ENCODE measurements around the gene TTLL5. TPM values are rescaled to one million over a fixed set of nuclear protein-coding genes. Genes with fewer than 3 reads are reported as not detected.

The TTLL5 gene
- total and polyA plus RNA-seq, 9 of the 15 experiments (the other 6 are each of a cell fraction or from before 2014, with no cell fraction given), result 4.1 to 18.9 (median 12.6) TPM

GRCh38 chr14:75626396-75626795 lies 34.6 kb upstream of the TTLL5 start:
- Histone ChIP-seq H3K4me1 (replicated peaks in 1 of 2; ENCODE audit: control insufficient read depth in 2 of 2, insufficient read depth in 2 of 2, low read length in 2 of 2) (no peaks in the 10 kb centered on the region), H3K9ac (ENCODE audit: insufficient read depth in 1 of 2, low read depth in 2 of 2, low read length in 2 of 2) (no peak overlapping the region), H3K9me1 (ENCODE audit: control insufficient read depth, insufficient read depth, low read length) (no peaks in the 10 kb centered on the region), H4K20me1 (replicated peaks; ENCODE audit: control insufficient read depth, insufficient read depth, low read length) (no peaks in the 10 kb centered on the region), H2AFZ (ENCODE audit: low read depth, low read length) (no peak overlapping the region), H3K4me2 (ENCODE audit: insufficient read depth, low read length) (no peak overlapping the region), H3K27ac (ENCODE audit: extremely low read depth, low read depth, low read length) (no peak overlapping the region), H3K79me2 (ENCODE audit: control insufficient read depth, insufficient read depth, low read length) (no peaks in the 10 kb centered on the region), H3K27me3 (ENCODE audit: control insufficient read depth in 2 of 2, insufficient read depth in 2 of 2, low read length in 2 of 2) (peaks cover 0 to 4% of the 10 kb centered on the region in 2 experiments; a peak in 1 of 5 replicates), H3K36me3 (ENCODE audit: control insufficient read depth, insufficient read depth, low read length) (no peaks in the 10 kb centered on the region), H3K4me3 (no peak overlapping the region), H3K9me3 (replicated peaks; ENCODE audit: control insufficient read depth, insufficient read depth, low read depth, low read length) (no peaks in the 10 kb centered on the region)
- no peak for FAIRE-seq
- ChIA-PET POLR2A (no interaction called here), CTCF (ENCODE audit: low intra/inter-chr PET ratio) (no interaction called here)
- in situ Hi-C loops (cut with MboI), result no loop called here
- intact Hi-C loops (cut with micrococcal nuclease), result no loop called here
- DNase-seq (ENCODE audit: extremely low read depth in 1 of 4, low spot score in 3 of 4), result no peak
- WGBS (ENCODE audit: insufficient coverage, low coverage, missing lambda C conversion rate), result 13% methylated on average over 3 of the region's 3 CpGs
- BruUV-seq (replicated peaks), result no TSS peak
- no peak for ATAC-seq
- no peak for TF ChIP-seq TAF15 (IDR thresholded peaks at IDR 0.05; ENCODE audit: low read depth, low read length)
- TF ChIP-seq ZNF655 (CRISPR knock-in tag; IDR thresholded peaks at IDR 0.05), result no peak
- no peak for TF ChIP-seq XRCC3 (IDR thresholded peaks at IDR 0.05)
- TF ChIP-seq ZNF175 (CRISPR knock-in tag; IDR thresholded peaks at IDR 0.05; ENCODE audit: low read depth), result no peak
- TF ChIP-seq HEY1 (CRISPR knock-in tag; IDR thresholded peaks at IDR 0.05; ENCODE audit: borderline replicate concordance), result no peak
- TF ChIP-seq E2F5 (CRISPR knock-in tag; IDR thresholded peaks at IDR 0.05), result no peak
- TF ChIP-seq PHF21A (IDR thresholded peaks at IDR 0.05; ENCODE audit: borderline replicate concordance, low read depth), result no peak
- TF ChIP-seq ATF7 (IDR thresholded peaks at IDR 0.05), result no peak
- TF ChIP-seq STAT6 (CRISPR knock-in tag; IDR thresholded peaks at IDR 0.05), result no peak
- TF ChIP-seq ARID4B (CRISPR knock-in tag; IDR thresholded peaks at IDR 0.05), result no peak
- no peak for TF ChIP-seq ZNF398 (CRISPR knock-in tag; IDR thresholded peaks at IDR 0.05)
- TF ChIP-seq LARP7 (IDR thresholded peaks at IDR 0.05), result no peak
